Panc1 (cell line): ENCODE results near the gene SLIT3. TPM values are rescaled to one million over a fixed set of nuclear protein-coding genes. Genes with fewer than 3 reads are reported as not detected.

Source experiments
- ATAC-seq: fragments of 200-7000 bp; cut with Tn5 transposase; 2 replicates; pipeline ENCODE4 v1.9.1; 2020; ENCODE audit warnings: mild to moderate bottlenecking, moderate library complexity
- BruUV-seq: library from RNA; stranded (reverse); fragments of 400-500 nt; replicated peaks from 2 replicates; lab custom pipeline; 2021; lab: Mats Ljungman, UMichigan
- CTCF ChIA-PET: fragments of 300-600 bp; sonication (Branson Sonifier 250); formaldehyde crosslinking; loops from one replicate; lab custom pipeline; 2022; ENCODE audit warnings: antibody characterized with exemption; lab: Charles Lee
- POLR2A ChIA-PET: fragments of 300-600 bp; sonication (Branson Sonifier 250); formaldehyde crosslinking; loops from one replicate; lab custom pipeline; 2022; ENCODE audit warnings: antibody characterized with exemption; lab: Charles Lee
- DNase-seq: peaks from one replicate; pipeline ENCODE4 v3.0.0-alpha.2; 2010; ENCODE audit warnings: low read depth, low spot score
- H3K27ac ChIP-seq: 2 replicates; pipeline ENCODE4 v1.5.1; 2011; ENCODE audit warnings: mild to moderate bottlenecking, low read length, inconsistent platforms
- H3K27me3 ChIP-seq: fragments of 200-500 bp; sonication (Bioruptor generic); 2 replicates; pipeline ENCODE4 v1.6.0; 2014; ENCODE audit warnings: low read length, inconsistent platforms; ENCODE audit not compliant: control insufficient read depth, insufficient read depth
- H3K36me3 ChIP-seq: fragments of 200-500 bp; sonication (Bioruptor generic); 2 replicates; pipeline ENCODE4 v1.5.1; 2014; ENCODE audit warnings: inconsistent platforms, mild to moderate bottlenecking, low read length, moderate library complexity; ENCODE audit not compliant: control insufficient read depth, insufficient read depth
- H3K4me1 ChIP-seq: 2 replicates; pipeline ENCODE4 v1.5.1; 2011; ENCODE audit warnings: inconsistent platforms, mild to moderate bottlenecking, low read length, moderate library complexity; ENCODE audit not compliant: control insufficient read depth, insufficient read depth
- H3K4me3 ChIP-seq, 2 experiments: 2 replicates each; pipeline ENCODE4 v1.5.1; 2011 to 2012; ENCODE audit warnings: low read depth in 2 of 2, low read length in 2 of 2, mild to moderate bottlenecking in 2 of 2, inconsistent platforms in 1 of 2, moderate library complexity in 1 of 2
- H3K9me3 ChIP-seq: fragments of 200-500 bp; sonication (Bioruptor generic); 2 replicates; pipeline ENCODE4 v1.5.1; 2014; ENCODE audit warnings: low read depth, mild to moderate bottlenecking, inconsistent platforms, low read length, moderate library complexity; ENCODE audit not compliant: control insufficient read depth, insufficient read depth
- CTCF ChIP-seq: fragments of 450-650 bp; IDR thresholded peaks from 2 replicates; pipeline ENCODE4 v1.5.1; 2017; ENCODE audit warnings: mild to moderate bottlenecking
- POLR2AphosphoS5 ChIP-seq: IDR thresholded peaks from 2 replicates; pipeline ENCODE4 v1.6.1; 2012; ENCODE audit warnings: mild to moderate bottlenecking, low read depth, low read length, moderate library complexity
- REST ChIP-seq, 2 experiments: IDR thresholded peaks; 2 replicates each; pipeline ENCODE4 v1.6.1; 2011 to 2012; ENCODE audit warnings: low read depth in 2 of 2, control low read depth in 1 of 2, low read length in 1 of 2, mild to moderate bottlenecking in 1 of 2, moderate library complexity in 1 of 2; ENCODE audit not compliant: insufficient read depth in 1 of 2
- SIN3A ChIP-seq: IDR thresholded peaks from 2 replicates; pipeline ENCODE4 v1.6.1; 2012; ENCODE audit warnings: low read depth, mild to moderate bottlenecking, low read length, moderate library complexity, borderline replicate concordance; ENCODE audit not compliant: insufficient read depth
- TCF7L2 ChIP-seq: IDR thresholded peaks from 2 replicates; pipeline ENCODE4 v1.6.1; 2011; ENCODE audit warnings: mild to moderate bottlenecking, low read depth, low read length, inconsistent platforms
- in situ Hi-C: cut with HindIII; loops from 2 replicates; pipeline ENCODE4 v1.10.0; 2016; ENCODE audit warnings: low sequenced_read_pairs, low pct_unique_long_range_greater_than_20kb
- intact Hi-C: fragments of 100-400 bp; cut with micrococcal nuclease; formaldehyde crosslinking; loops from one replicate; pipeline ENCODE4 v1.10.0; 2022; ENCODE audit not compliant: unreplicated experiment
- total RNA-seq: library from RNA; stranded (reverse); gene quantifications from one replicate; pipeline ENCODE4 v1.2.1, GENCODE V29; 2021; ENCODE audit not compliant: unreplicated experiment

Gene SLIT3
- total RNA-seq, 1 experiment from 2014 or later, result 26.4 TPM

GRCh38 chr5:168721966-168722365, 579.0 kb downstream of the SLIT3 start:
- no peak for DNase-seq
- Histone ChIP-seq H3K9me3 (no peaks in the 10 kb centered on the region), H3K4me1 (no peaks in the 10 kb centered on the region), H3K27me3 (no peaks in the 10 kb centered on the region), H3K36me3 (no peaks in the 10 kb centered on the region), H3K4me3 (no peak overlapping the region), H3K27ac (no peak overlapping the region)
- CTCF ChIA-PET, result no interaction called here
- POLR2A ChIA-PET, result no interaction called here
- TF ChIP-seq SIN3A (no peak), REST (IDR thresholded peaks at IDR 0.05; ENCODE audit: insufficient read depth in 1 of 2, low read depth in 2 of 2, low read length in 1 of 2) (no peak), POLR2AphosphoS5 (no peak), TCF7L2 (no peak), CTCF (no peak)
- in situ Hi-C loops (no loop called here), intact Hi-C loops (no loop called here)
- no peak for ATAC-seq
- no TSS peak for BruUV-seq

GRCh38 chr5:168721002-168721753, 579.8 kb downstream of the SLIT3 start:
- Histone ChIP-seq H3K9me3 (no peaks in the 10 kb centered on the region), H3K4me3 (no peak overlapping the region), H3K4me1 (no peaks in the 10 kb centered on the region), H3K36me3 (no peaks in the 10 kb centered on the region), H3K27ac (no peak overlapping the region), H3K27me3 (no peaks in the 10 kb centered on the region)
- intact Hi-C loops (no loop called here), in situ Hi-C loops (no loop called here)
- no TSS peak for BruUV-seq
- DNase-seq (no peak), ATAC-seq (no peak)
- ChIA-PET POLR2A (interaction anchor here (0.6 kb wide), 1 partner anchor 91 kb away, joined by 6 read pairs; no protein-coding TSS in a partner anchor), CTCF (no interaction called here)
- TF ChIP-seq POLR2AphosphoS5 (no peak), SIN3A (no peak), REST (IDR thresholded peaks at IDR 0.05; ENCODE audit: insufficient read depth in 1 of 2, low read depth in 2 of 2, low read length in 1 of 2) (no peak), CTCF (no peak), TCF7L2 (no peak)
